GM12891 (cell line): Measurements from ENCODE around the gene TCEAL7.

Experiments
- DNase-seq: peaks from one replicate; pipeline ENCODE4 v3.0.0; 2011; ENCODE audit warnings: low spot score; ENCODE audit not compliant: insufficient read length
- FAIRE-seq: peaks from 2 replicates; lab custom pipeline; 2011; peaks lifted over from hg19 to GRCh38; lab: Jason Lieb, UNC
- PAX5 ChIP-seq: IDR thresholded peaks from 2 replicates; pipeline ENCODE4 v1.6.1; 2011; ENCODE audit warnings: low read length, moderate library complexity, mild to moderate bottlenecking; ENCODE audit not compliant: insufficient read depth, severe bottlenecking
- POLR2A ChIP-seq: IDR thresholded peaks from 2 replicates; pipeline ENCODE4 v1.6.1; 2011; ENCODE audit warnings: low read depth, low read length, control low read depth
- POLR2AphosphoS5 ChIP-seq: IDR thresholded peaks from 2 replicates; pipeline ENCODE4 v1.6.1; 2011; ENCODE audit warnings: low read depth, low read length, control low read depth
- POU2F2 ChIP-seq: IDR thresholded peaks from 2 replicates; pipeline ENCODE4 v1.6.1; 2011; ENCODE audit warnings: low read depth, mild to moderate bottlenecking, control low read depth, low read length, moderate library complexity
- SPI1 ChIP-seq: IDR thresholded peaks from 2 replicates; pipeline ENCODE4 v1.6.1; 2011; ENCODE audit warnings: low read depth, low read length, control low read depth
- TAF1 ChIP-seq: IDR thresholded peaks from 2 replicates; pipeline ENCODE4 v1.6.1; 2011; ENCODE audit warnings: low read depth, low read length, control low read depth

Gene TCEAL7

GRCh38 chrX:103362474-103362873 lies 32.4 kb downstream of the TCEAL7 start:
- no peak for DNase-seq
- FAIRE-seq = no peak
- TF ChIP-seq POU2F2 (no peak), SPI1 (no peak)

- TF ChIP-seq SPI1 = no peak
- no peak for TF ChIP-seq PAX5
- no peak for TF ChIP-seq POLR2A
- TF ChIP-seq TAF1 = no peak
- no peak for TF ChIP-seq POU2F2
- no peak for TF ChIP-seq POLR2AphosphoS5
- DNase-seq = no peak
- no peak for FAIRE-seq
Observed at GRCh38 chrX:103363046-103363445, 33.0 kb downstream of the TCEAL7 start.

- FAIRE-seq (no peak), DNase-seq (no peak)
- TF ChIP-seq POU2F2 (no peak), POLR2AphosphoS5 (no peak), SPI1 (no peak), POLR2A (no peak), PAX5 (no peak)
Observed at GRCh38 chrX:103367502-103367901, 37.5 kb downstream of the TCEAL7 start.

- no peak for FAIRE-seq
- TF ChIP-seq TAF1 (no peak), POLR2A (no peak), POLR2AphosphoS5 (no peak), SPI1 (no peak), POU2F2 (no peak), PAX5 (no peak)
Observed at GRCh38 chrX:103369479-103369878, 39.4 kb downstream of the TCEAL7 start.

GRCh38 chrX:103372886-103373285 lies 42.8 kb downstream of the TCEAL7 start:
- no peak for TF ChIP-seq POLR2A
- no peak for TF ChIP-seq POLR2AphosphoS5
- no peak for TF ChIP-seq TAF1
- TF ChIP-seq SPI1 = no peak
- no peak for TF ChIP-seq POU2F2
- TF ChIP-seq PAX5 = no peak
- FAIRE-seq (no peak), DNase-seq (no peak)

More at GRCh38 chrX:103369479-103369878, 39.4 kb downstream of the TCEAL7 start:
- no peak for DNase-seq

GRCh38 chrX:103373581-103373980 lies 43.5 kb downstream of the TCEAL7 start:
- DNase-seq (no peak), FAIRE-seq (no peak)
- no peak for TF ChIP-seq POLR2AphosphoS5
- TF ChIP-seq POU2F2 = no peak
- TF ChIP-seq PAX5 = no peak
- TF ChIP-seq TAF1 = no peak
- no peak for TF ChIP-seq POLR2A
- no peak for TF ChIP-seq SPI1

- no peak for DNase-seq
- FAIRE-seq = no peak
- TF ChIP-seq TAF1 (no peak), PAX5 (no peak), POLR2AphosphoS5 (no peak), POU2F2 (no peak), SPI1 (no peak), POLR2A (no peak)
Observed at GRCh38 chrX:103376118-103376978, 46.3 kb downstream of the TCEAL7 start, which contains the start of gene BEX3. Gene BEX3 (plus strand): TSS chrX:103376538. CDS start chrX:103377522, 984 bp downstream.

- FAIRE-seq = no peak
- TF ChIP-seq POLR2AphosphoS5 (no peak), POLR2A (no peak), SPI1 (no peak), POU2F2 (no peak), PAX5 (no peak), TAF1 (no peak)
- DNase-seq = no peak
Observed at GRCh38 chrX:103376979-103377324, 46.9 kb downstream of the TCEAL7 start.

- FAIRE-seq (no peak), DNase-seq (no peak)
- no peak for TF ChIP-seq SPI1
- no peak for TF ChIP-seq PAX5
- TF ChIP-seq POU2F2 = no peak
- no peak for TF ChIP-seq TAF1
- no peak for TF ChIP-seq POLR2A
- TF ChIP-seq POLR2AphosphoS5 = no peak
Observed at GRCh38 chrX:103378990-103379389, 49.0 kb downstream of the TCEAL7 start.
